ENCODE data around the gene CPAMD8. TPM values are rescaled to one million over a fixed set of nuclear protein-coding genes. Genes with fewer than 3 reads are reported as not detected.

The CPAMD8 gene
- total and polyA plus RNA-seq, 2 of the 8 experiments (the other 6 are each of a cell fraction or from before 2014, with no cell fraction given) = 6.1 to 9.2 TPM

DNA sequence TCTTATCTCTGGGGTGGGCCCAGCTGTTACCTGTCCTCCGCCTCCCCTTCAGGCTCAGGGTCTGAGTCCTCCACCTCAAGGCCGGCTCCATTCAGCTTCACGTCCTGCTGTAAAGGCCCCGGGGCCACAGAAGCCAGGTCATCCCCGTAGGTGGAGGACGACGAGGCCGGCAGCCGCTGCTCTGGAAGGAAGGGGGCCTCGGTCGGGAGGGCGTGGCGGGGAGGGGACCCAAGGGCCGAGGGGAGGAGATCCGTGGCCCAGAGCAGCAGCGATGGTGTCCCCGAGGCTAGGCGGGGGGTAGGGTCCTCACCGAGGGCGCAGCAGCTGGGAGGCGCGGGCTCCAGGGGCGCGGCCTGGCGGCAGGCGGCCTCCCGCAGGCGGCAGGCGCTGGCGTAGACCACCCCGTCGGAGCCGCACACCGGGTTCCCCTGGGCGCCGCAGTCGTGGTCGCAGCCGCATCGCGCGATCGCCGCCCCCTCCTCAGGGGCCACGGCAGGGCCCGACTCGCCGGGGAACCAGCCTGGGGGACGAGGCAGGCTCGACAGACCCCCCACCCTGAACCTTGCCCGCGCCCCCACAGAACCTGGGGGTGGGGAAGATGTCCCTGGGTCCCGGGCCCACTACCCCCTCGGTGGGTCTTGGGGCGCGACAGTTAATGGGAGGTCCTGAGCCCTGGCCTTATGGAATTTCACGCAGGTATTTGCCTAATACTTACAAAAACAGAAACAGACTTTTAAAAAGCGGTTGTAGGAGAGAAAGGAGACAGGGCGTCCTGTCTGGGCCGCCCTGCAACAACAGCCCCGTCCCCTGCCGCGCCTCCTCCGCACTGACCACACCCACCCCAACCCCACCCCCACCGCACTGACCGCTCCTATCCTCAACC lies 130.2 kb downstream of the CPAMD8 start (continued):
- TF ChIP-seq, protein P1, sequence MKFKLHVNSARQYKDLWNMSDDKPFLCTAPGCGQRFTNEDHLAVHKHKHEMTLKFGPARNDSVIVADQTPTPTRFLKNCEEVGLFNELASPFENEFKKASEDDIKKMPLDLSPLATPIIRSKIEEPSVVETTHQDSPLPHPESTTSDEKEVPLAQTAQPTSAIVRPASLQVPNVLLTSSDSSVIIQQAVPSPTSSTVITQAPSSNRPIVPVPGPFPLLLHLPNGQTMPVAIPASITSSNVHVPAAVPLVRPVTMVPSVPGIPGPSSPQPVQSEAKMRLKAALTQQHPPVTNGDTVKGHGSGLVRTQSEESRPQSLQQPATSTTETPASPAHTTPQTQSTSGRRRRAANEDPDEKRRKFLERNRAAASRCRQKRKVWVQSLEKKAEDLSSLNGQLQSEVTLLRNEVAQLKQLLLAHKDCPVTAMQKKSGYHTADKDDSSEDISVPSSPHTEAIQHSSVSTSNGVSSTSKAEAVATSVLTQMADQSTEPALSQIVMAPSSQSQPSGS (IDR thresholded peaks at IDR 0.05; ENCODE audit: low read length) = no peak
- TF ChIP-seq NANOG (IDR thresholded peaks at IDR 0.05; ENCODE audit: insufficient read depth, low read depth, low read length, poor library complexity, severe bottlenecking) (no peak), RNF2 (IDR thresholded peaks at IDR 0.05; ENCODE audit: borderline replicate concordance, low read depth, low read length, missing control alignments, poor library complexity, severe bottlenecking) (no peak), POLR2AphosphoS5 (IDR thresholded peaks at IDR 0.05; ENCODE audit: low read depth, low read length) (no peak), CTBP2 (IDR thresholded peaks at IDR 0.05; ENCODE audit: borderline replicate concordance, insufficient read depth, insufficient read length, low read length) (no peak), KDM5A (IDR thresholded peaks at IDR 0.05; ENCODE audit: low read length) (no peak), SIX5 (IDR thresholded peaks at IDR 0.05; ENCODE audit: low read depth, low read length) (no peak)
- TF ChIP-seq, protein P2, sequence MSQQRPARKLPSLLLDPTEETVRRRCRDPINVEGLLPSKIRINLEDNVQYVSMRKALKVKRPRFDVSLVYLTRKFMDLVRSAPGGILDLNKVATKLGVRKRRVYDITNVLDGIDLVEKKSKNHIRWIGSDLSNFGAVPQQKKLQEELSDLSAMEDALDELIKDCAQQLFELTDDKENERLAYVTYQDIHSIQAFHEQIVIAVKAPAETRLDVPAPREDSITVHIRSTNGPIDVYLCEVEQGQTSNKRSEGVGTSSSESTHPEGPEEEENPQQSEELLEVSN (IDR thresholded peaks at IDR 0.05) = no peak

All from H1 (cell line).